ENCODE data around the gene SKAP2.

DNA sequence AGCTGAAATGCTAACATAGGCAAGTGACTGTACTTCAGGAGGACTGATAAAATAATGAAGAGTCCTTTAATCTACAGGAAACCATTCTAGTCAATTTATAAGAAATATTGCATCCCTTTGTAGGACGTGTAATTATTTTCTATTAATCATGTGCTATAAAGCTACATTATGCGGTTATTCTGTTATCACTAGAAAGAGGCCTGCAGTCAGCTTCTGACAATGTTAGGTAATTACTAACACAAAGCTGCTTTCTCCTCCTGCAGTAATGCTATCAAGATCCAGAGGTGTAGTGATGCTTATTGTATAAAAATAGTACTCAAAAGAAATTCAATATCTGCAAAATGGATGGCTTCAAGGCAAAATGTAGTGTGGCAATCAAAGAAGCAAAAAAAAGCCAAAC, 191.1 kb downstream of the SKAP2 start:
- TF ChIP-seq POLR2AphosphoS5 (IDR thresholded peaks at IDR 0.05) (no peak), EP300 (IDR thresholded peaks at IDR 0.05) (no peak)
